HG02678 (cell line): ENCODE measurements around the gene PKP3.
"Not testable (repeated sequence)": the region's sequence is repeated elsewhere in the genome, so short reads cannot be mapped to it uniquely, and the experiment has no call there.

Source experiments
- ATAC-seq: cut with Tn5 transposase; IDR thresholded peaks from one replicate; pipeline ENCODE4 v1.9.1; 2021; ENCODE audit warnings: mild to moderate bottlenecking, moderate library complexity; ENCODE audit not compliant: unreplicated experiment

The PKP3 gene

DNA sequence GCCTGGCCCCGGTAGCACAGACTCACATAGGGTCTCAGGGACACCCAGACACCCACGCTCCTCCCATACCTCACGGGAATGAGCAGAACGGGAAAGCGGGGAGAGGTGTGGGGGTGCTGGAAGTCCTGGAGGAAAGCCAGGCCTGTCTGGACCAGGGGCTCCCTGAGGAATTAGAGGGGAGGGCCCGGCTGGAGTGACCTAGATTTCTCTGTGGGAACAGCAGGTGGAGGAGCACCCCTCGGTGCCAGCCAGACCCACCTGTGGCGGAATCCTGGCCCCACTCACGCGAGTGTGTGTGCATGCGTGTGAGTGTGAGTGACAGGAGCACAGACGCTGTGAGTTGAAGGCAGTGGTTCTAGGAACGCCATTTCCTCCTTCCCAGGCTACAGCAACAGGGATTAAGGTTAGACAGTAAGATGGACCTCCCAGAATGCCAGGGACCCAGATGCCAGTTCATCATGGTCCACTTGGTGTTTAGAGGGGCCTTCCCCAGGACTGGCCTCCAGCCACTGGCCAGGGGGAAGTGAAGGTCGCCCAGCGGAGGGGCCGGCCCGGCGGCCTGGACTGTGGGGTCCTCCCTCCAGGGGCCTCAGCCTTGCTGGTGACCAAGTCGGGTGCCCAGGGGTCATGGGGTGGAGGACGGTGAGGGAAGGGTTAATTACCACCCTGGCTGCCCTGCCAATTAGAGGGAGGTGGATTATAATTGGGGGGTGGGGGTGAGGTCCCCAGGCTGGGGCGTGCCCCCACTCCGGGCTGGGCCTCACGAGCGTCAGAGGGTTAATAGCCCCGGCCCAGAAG is 1.0 kb downstream of the PKP3 start:
- ATAC-seq = no peak

GRCh38 chr11:395866-396265 is 1.9 kb downstream of the PKP3 start:
- no peak for ATAC-seq

DNA sequence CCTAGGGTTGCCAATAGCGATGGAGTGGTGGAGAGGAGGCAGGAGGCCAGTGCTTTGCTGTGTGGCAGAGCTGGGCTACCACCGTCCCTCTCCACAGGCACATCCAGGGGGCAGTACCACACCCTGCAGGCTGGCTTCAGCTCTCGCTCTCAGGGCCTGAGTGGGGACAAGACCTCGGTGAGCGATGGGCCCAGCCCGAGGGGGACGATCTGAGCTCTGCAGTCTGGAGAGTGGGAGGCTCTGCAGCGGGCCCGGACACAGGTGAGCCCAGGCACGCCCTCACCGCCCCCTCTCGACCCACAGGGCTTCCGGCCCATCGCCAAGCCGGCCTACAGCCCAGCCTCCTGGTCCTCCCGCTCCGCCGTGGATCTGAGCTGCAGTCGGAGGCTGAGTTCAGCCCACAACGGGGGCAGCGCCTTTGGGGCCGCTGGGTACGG is 2.5 kb downstream of the PKP3 start:
- ATAC-seq = peak; percentile 27

GRCh38 chr11:396948-397548 is 3.0 kb downstream of the PKP3 start:
- peak; percentile 73 for ATAC-seq

GRCh38 chr11:398826-399225 is 4.8 kb downstream of the PKP3 start:
- ATAC-seq = no peak

GRCh38 chr11:399731-400211 is 5.8 kb downstream of the PKP3 start:
- no peak for ATAC-seq

- no peak for ATAC-seq
These were observed 6.3 kb downstream of the PKP3 start for GRCh38 chr11:400241-400689.

DNA sequence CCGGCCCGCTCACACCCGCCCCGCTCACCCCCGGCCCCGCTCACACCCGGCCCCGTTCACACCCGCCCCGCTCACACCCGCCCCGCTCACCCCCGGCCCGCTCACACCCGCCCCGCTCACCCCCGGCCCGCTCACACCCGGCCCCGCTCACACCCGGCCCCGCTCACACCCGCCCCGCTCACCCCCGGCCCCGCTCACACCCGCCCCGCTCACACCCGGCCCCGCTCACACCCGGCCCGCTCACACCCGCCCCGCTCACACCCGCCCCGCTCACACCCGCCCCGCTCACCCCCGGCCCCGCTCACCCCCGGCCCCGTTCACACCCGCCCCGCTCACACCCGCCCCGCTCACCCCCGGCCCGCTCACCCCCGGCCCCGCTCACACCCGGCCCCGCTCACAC is 7.2 kb downstream of the PKP3 start:
- not testable (repeated sequence) for ATAC-seq

DNA sequence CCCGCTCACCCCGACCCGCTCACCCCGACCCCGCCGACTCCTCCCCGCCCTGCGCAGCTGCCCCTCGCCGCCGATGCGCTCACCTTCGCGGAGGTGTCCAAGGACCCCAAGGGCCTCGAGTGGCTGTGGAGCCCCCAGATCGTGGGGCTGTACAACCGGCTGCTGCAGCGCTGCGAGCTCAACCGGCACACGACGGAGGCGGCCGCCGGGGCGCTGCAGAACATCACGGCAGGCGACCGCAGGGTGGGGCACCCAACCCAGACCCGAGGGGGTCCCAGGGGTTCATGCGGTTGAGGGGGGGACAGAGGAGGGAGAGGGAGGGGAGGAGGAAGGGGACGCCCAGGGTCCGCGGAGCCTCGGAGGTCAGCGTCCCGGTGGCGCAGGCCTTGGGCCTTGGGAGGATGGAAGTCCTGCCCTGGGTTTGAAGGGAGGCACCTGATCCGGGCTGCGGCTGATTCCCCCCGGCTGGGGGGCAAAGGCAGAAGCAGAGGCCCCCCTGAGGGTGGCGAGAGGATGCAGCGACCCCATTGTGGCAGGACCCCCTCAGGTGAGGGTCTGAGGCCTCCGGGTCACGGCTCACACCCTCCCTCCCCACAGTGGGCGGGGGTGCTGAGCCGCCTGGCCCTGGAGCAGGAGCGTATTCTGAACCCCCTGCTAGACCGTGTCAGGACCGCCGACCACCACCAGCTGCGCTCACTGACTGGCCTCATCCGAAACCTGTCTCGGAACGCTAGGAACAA is 9.2 kb downstream of the PKP3 start:
- ATAC-seq = no peak

DNA sequence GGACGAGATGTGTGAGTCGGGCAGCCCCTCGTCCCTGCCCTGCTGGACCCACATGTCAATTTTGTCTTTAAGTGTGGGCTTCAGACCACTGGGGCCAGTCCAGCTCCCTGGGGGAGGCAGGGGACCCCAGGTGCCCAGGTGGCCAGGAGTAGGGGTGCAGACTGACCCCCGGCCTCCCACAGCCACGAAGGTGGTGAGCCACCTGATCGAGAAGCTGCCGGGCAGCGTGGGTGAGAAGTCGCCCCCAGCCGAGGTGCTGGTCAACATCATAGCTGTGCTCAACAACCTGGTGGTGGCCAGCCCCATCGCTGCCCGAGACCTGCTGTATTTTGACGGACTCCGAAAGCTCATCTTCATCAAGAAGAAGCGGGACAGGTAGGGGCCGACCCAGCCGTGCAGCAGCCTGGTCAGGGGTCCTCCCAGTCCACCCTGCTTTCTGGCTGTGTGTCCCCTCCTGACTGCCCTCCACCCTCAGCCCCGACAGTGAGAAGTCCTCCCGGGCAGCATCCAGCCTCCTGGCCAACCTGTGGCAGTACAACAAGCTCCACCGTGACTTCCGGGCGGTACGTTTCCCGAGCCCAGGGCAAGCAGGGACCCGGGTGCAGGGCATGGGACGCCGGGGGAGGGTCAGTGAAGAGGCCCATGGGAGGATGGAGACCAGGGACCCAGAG is 9.9 kb downstream of the PKP3 start:
- no peak for ATAC-seq

- no peak for ATAC-seq
These were observed 10.7 kb downstream of the PKP3 start for GRCh38 chr11:404551-405264.

DNA sequence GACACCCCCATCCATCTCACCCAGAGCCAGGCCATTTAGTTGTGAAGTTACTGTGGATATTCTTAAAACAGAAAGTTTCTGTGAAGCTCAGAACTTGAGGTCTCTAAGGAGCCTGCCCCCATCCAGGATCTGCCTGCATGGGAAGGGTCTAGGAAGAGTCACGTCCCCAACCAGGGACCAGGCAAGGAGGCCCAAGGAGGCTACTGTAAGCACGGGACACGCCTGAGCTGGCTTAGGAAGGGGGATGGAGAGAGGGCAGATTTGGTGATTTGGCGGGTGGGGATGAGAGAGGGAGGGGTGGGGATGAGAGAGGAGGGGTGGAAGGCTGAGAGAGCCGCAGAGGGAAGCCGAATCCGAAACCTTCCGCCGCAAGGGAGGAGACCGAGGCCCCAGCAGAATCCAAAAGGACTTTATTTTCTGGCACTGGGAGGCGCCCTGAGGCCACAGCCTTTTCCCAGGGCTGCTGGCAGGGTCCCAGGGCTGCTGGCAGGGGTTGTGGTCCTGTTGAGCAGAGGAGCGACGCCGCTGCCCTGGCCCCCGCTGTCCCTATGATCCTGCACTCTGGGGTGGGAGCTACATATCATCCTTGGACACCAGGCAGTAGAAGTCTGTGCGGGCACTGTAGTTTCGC is 11.4 kb downstream of the PKP3 start:
- ATAC-seq = no peak

DNA sequence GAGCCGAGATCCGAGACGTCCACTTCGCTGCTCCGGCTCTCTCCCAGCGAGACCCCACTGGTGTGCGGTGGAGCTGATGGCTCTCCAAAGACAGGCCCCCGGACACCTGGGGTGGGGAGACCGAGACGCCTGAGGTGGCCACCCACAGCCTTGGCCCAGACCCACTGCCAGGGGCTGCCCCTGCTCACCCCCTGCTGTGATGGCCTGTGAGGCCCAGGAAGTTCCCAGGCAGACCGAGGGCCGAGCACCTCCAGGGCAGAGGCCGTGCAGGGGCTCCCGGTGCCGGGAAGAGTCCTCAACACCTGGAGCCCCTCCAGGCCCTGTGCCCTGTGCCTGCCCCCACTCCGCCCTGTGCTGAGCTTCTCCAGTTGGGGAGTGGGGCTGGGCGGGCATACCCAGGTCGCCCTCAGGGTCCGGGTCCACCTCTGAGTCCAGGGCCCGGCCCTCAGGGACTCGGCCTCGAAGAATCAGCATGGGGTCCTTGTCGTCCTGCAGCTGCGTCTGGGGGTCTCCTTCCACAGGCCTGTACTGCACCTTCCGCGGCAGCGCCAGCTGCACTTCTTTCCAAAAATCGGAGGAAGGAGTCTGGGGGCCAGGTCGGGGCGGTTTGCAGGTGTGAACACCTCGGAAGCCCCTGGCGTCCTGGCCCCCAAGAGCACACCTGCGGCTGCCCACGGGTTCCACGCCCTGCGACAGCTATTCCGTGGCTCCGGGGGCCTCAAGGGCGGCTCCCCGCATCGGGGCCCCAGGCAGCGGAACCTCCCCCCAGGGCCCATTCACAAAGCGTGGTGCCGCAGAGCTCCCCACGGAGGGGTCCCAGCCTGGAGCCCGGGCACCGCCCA is 12.2 kb downstream of the PKP3 start:
- no peak for ATAC-seq

GRCh38 chr11:406796-407650 is 13.0 kb downstream of the PKP3 start:
- ATAC-seq = peak; percentile 79

GRCh38 chr11:407651-408123 is 13.7 kb downstream of the PKP3 start:
- no peak for ATAC-seq

DNA sequence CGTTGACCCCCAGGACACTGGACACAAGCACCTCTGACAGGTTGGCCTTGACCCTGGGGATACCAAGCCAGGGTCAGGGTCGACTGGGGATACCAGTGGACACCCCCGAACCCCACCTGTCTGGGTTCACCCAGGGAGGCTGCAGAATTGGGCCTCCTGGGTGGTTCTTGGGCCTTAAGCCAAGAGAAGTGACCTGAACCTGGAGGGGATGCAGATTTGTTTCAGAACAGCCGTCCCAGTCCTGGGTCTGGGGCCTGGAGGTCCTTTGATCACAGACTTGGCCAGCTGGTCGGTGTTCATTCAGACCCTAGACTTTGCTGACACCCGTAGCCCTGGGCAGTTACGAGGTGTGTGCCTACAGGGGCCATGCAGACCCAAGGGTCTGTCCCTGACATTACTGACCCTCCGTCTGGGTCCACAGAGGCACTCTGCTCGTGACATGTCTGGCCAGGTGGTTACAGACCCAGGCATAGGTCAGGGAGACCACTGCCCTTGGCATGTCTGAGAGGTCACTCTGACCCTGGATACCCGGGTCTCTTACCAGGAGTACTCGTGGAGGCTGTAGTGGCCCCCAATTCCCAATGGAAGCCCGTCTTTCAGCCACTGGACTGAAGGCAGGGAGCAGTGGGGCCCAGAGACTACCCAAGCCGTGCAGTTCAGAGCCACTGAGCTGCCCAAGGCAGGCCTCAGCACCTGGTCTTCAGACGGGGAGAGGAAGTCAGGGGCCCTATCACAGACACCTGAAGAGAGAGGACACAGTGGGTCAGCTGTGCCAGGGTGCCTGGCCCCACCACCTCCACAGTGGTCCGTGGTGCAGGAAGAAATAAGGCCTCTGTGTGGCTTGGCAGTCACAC is 14.4 kb downstream of the PKP3 start:
- no peak for ATAC-seq

DNA sequence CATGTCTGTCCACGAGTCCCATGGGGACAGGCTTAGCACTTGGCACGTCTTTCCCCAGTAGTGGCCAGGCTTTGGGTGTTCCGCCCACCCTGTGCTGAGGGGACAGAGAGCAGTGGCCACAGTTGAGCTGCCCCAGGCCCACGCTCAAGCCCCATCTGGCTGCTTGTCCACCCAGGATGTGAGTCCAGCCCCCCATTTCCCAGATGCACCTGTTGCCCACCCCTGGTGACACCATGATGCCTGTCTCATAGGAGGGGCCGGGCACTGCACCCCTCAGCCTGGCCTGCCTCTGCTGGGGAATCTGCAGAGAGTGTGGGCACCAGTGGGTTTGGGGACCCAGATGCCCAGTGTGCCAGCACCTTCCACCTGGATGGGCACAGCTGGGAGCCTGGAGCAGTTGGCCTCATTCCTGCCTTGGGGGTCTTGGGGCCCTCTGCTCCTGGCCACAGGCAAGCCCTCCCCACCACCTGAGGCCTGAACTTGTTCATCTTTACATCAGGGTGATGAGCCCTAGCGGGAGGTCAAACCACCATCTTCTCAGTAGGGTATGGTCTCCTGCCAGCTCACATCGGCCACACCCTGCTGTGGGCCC is 15.1 kb downstream of the PKP3 start:
- ATAC-seq = no peak
